Loucy (cell line): Measurements from ENCODE around the gene TRPV3.

Experiments used
- H2AFZ ChIP-seq: fragments of 200-600 bp; sonication (generic); 2 replicates; pipeline ENCODE4 v1.6.0; 2016; ENCODE audit warnings: antibody characterized with exemption, mild to moderate bottlenecking, low read length, moderate library complexity
- H3F3A ChIP-seq: fragments of 200-600 bp; 2 replicates; pipeline ENCODE4 v1.6.0; 2016; ENCODE audit warnings: antibody characterized with exemption, low read depth, mild to moderate bottlenecking
- H3K27me3 ChIP-seq: fragments of 200-600 bp; sonication (generic); 2 replicates; pipeline ENCODE4 v1.6.1; 2014; ENCODE audit warnings: low read length, mild to moderate bottlenecking; ENCODE audit not compliant: insufficient read depth, poor library complexity, severe bottlenecking
- H3K36me3 ChIP-seq: fragments of 200-600 bp; sonication (generic); 2 replicates; pipeline ENCODE4 v1.6.1; 2016; ENCODE audit warnings: low read length; ENCODE audit not compliant: insufficient read depth
- H3K4me1 ChIP-seq: fragments of 200-600 bp; sonication (generic); 2 replicates; pipeline ENCODE4 v1.5.1; 2014; ENCODE audit warnings: low read length, mild to moderate bottlenecking; ENCODE audit not compliant: insufficient read depth, poor library complexity, severe bottlenecking
- H3K4me2 ChIP-seq: fragments of 200-600 bp; sonication (generic); 2 replicates; pipeline ENCODE4 v1.6.0; 2014; ENCODE audit warnings: antibody characterized with exemption, low read length, low read depth, mild to moderate bottlenecking; ENCODE audit not compliant: poor library complexity, severe bottlenecking
- H3K4me3 ChIP-seq: fragments of 200-600 bp; sonication (generic); 2 replicates; pipeline ENCODE4 v1.5.1; 2014; ENCODE audit warnings: low read length, mild to moderate bottlenecking, mixed read lengths; ENCODE audit not compliant: poor library complexity, severe bottlenecking
- H3K79me2 ChIP-seq: fragments of 200-600 bp; sonication (generic); 2 replicates; pipeline ENCODE4 v1.6.1; 2014; ENCODE audit warnings: low read length; ENCODE audit not compliant: insufficient read depth
- H3K9ac ChIP-seq: fragments of 200-600 bp; sonication (generic); 2 replicates; pipeline ENCODE4 v1.6.0; 2014; ENCODE audit warnings: mild to moderate bottlenecking, low read depth, low read length, moderate library complexity; ENCODE audit not compliant: poor library complexity, severe bottlenecking
- H3K9me2 ChIP-seq: fragments of 200-600 bp; sonication (generic); replicated peaks from 2 replicates; pipeline ENCODE4 v1.6.1; 2016; ENCODE audit warnings: low read depth, low read length, mixed read lengths
- H3K9me3 ChIP-seq: fragments of 200-600 bp; sonication (generic); 2 replicates; pipeline ENCODE4 v1.6.1; 2014; ENCODE audit warnings: mild to moderate bottlenecking, antibody characterized with exemption, low read length, low read depth; ENCODE audit not compliant: insufficient read depth
- H4K20me1 ChIP-seq: fragments of 200-600 bp; sonication (generic); 2 replicates; pipeline ENCODE4 v1.6.0; 2014; ENCODE audit warnings: antibody characterized with exemption, low read length, mild to moderate bottlenecking; ENCODE audit not compliant: insufficient read depth, poor library complexity, severe bottlenecking
- CTCF ChIP-seq: fragments of 200-600 bp; sonication (generic); conservative IDR thresholded peaks from 2 replicates; pipeline ENCODE4 v1.5.1; 2014; ENCODE audit warnings: mild to moderate bottlenecking, antibody characterized with exemption, low read length
- EZH2phosphoT487 ChIP-seq: fragments of 200-600 bp; IDR thresholded peaks from 2 replicates; pipeline ENCODE4 v1.6.1; 2018; ENCODE audit warnings: antibody characterized with exemption, mild to moderate bottlenecking, moderate library complexity, borderline replicate concordance

The TRPV3 gene

GRCh38 chr17:3590231-3590630 lies 32.6 kb upstream of the TRPV3 start:
- H3K9me3 ChIP-seq = no peaks in the 10 kb centered on the region
- H3K79me2 ChIP-seq = no peaks in the 10 kb centered on the region
- H3F3A ChIP-seq = no peaks in the 10 kb centered on the region
- H3K9ac ChIP-seq = no peak overlapping the region
- no peak overlapping the region for H2AFZ ChIP-seq
- H3K27me3 ChIP-seq = no peaks in the 10 kb centered on the region
- H4K20me1 ChIP-seq = no peaks in the 10 kb centered on the region
- H3K4me3 ChIP-seq = no peak overlapping the region
- no peak overlapping the region for H3K4me2 ChIP-seq
- TF ChIP-seq CTCF (no peak), EZH2phosphoT487 (no peak)
- no peaks in the 10 kb centered on the region for H3K9me2 ChIP-seq
- no peaks in the 10 kb centered on the region for H3K36me3 ChIP-seq
- H3K4me1 ChIP-seq = no peaks in the 10 kb centered on the region

GRCh38 chr17:3589784-3590183 lies 32.2 kb upstream of the TRPV3 start:
- no peak overlapping the region for H3K4me2 ChIP-seq
- no peaks in the 10 kb centered on the region for H3K4me1 ChIP-seq

GRCh38 chr17:3585826-3586225 lies 28.2 kb upstream of the TRPV3 start:
- H2AFZ ChIP-seq = no peak overlapping the region
- H3K27me3 ChIP-seq = no peaks in the 10 kb centered on the region
- H3K4me3 ChIP-seq = no peak overlapping the region
- H4K20me1 ChIP-seq = no peaks in the 10 kb centered on the region
- H3F3A ChIP-seq = no peaks in the 10 kb centered on the region
- no peak for TF ChIP-seq CTCF
- TF ChIP-seq EZH2phosphoT487 = no peak
- no peak overlapping the region for H3K4me2 ChIP-seq
- H3K4me1 ChIP-seq = no peaks in the 10 kb centered on the region
- no peaks in the 10 kb centered on the region for H3K79me2 ChIP-seq
- no peaks in the 10 kb centered on the region for H3K36me3 ChIP-seq
- H3K9ac ChIP-seq = no peak overlapping the region
- no peaks in the 10 kb centered on the region for H3K9me3 ChIP-seq
- H3K9me2 ChIP-seq = no peaks in the 10 kb centered on the region

More at GRCh38 chr17:3589784-3590183, 32.2 kb upstream of the TRPV3 start:
- Histone ChIP-seq H3K9me3 (no peaks in the 10 kb centered on the region), H3K27me3 (no peaks in the 10 kb centered on the region), H3K4me3 (no peak overlapping the region), H4K20me1 (no peaks in the 10 kb centered on the region), H3K9ac (no peak overlapping the region), H3K36me3 (no peaks in the 10 kb centered on the region), H2AFZ (no peak overlapping the region), H3F3A (no peaks in the 10 kb centered on the region), H3K79me2 (no peaks in the 10 kb centered on the region), H3K9me2 (no peaks in the 10 kb centered on the region)
- TF ChIP-seq CTCF (no peak), EZH2phosphoT487 (no peak)
